HCT116 (cell line): ENCODE results near the gene ACSBG1. TPM values are rescaled to one million over a fixed set of nuclear protein-coding genes. Genes with fewer than 3 reads are reported as not detected.

ENCODE experiments used
- ATAC-seq: fragments of 200-7000 bp; cut with Tn5 transposase; 2 replicates; pipeline ENCODE4 v1.9.1; 2020; ENCODE audit warnings: mild to moderate bottlenecking, moderate library complexity
- BruUV-seq: library from RNA; stranded (reverse); fragments of 400-500 nt; replicated peaks from 2 replicates; lab custom pipeline; 2021; lab: Mats Ljungman, UMichigan
- CTCF ChIA-PET: fragments of 300-600 bp; sonication (Branson Sonifier 250); formaldehyde crosslinking; loops from one replicate; lab custom pipeline; 2021; ENCODE audit warnings: antibody characterized with exemption; lab: Charles Lee
- POLR2A ChIA-PET: fragments of 300-600, 350-600 bp; sonication (Branson Sonifier 250); formaldehyde crosslinking; loops from one replicate; lab custom pipeline; 2021; ENCODE audit warnings: antibody characterized with exemption; lab: Charles Lee
- RAD21 ChIA-PET, 2 experiments: fragments of 300-600 bp; sonication (Branson Sonifier 250); formaldehyde crosslinking; loops; one replicate each; lab custom pipeline; 2023; ENCODE audit warnings: low total read pairs in 2 of 2; ENCODE audit not compliant: uncharacterized antibody in 2 of 2, unreplicated experiment in 2 of 2, low non-redundant PET in 1 of 2; lab: Charles Lee
- DNase-seq: peaks from one replicate; pipeline ENCODE4 v3.0.0-alpha.2; 2010; ENCODE audit warnings: low read depth, low spot score
- H2AFZ ChIP-seq: fragments of 200-600 bp; shearing (Covaris generic), sonication (generic); 2 replicates; pipeline ENCODE4 v1.6.1; 2017; ENCODE audit warnings: low read depth, mixed run types, mixed read lengths, antibody characterized with exemption, low read length; ENCODE audit not compliant: poor library complexity, severe bottlenecking
- H3K27ac ChIP-seq: 2 replicates; pipeline ENCODE4 v1.5.1; 2012; ENCODE audit warnings: low read depth, low read length
- H3K27me3 ChIP-seq: fragments of 200-600 bp; sonication (generic); 2 replicates; pipeline ENCODE4 v1.6.1; 2016; ENCODE audit warnings: mixed run types, low read length, mixed read lengths; ENCODE audit not compliant: insufficient read depth
- H3K36me3 ChIP-seq, 2 experiments: fragments of 200-500 bp in 1 of 2; fragments of 200-600 bp in 1 of 2; sonication (Bioruptor generic) in 1 of 2; sonication (generic) in 1 of 2; 2 replicates each; pipeline versions ENCODE4 v1.5.1 to v1.6.1; 2014 to 2016; ENCODE audit warnings: low read length in 2 of 2, inconsistent platforms in 1 of 2, mixed read lengths in 1 of 2, mixed run types in 1 of 2; ENCODE audit not compliant: insufficient read depth in 2 of 2, control insufficient read depth in 1 of 2
- H3K4me1 ChIP-seq, 2 experiments: fragments of 200-600 bp in 1 of 2; sonication (generic) in 1 of 2; 2 replicates each; pipeline versions ENCODE4 v1.5.1 to v1.6.1; 2012 to 2017; ENCODE audit warnings: low read length in 2 of 2, inconsistent platforms in 1 of 2, mild to moderate bottlenecking in 1 of 2, mixed read lengths in 1 of 2, mixed run types in 1 of 2, moderate library complexity in 1 of 2; ENCODE audit not compliant: insufficient read depth in 2 of 2, control insufficient read depth in 1 of 2
- H3K4me2 ChIP-seq: fragments of 200-600 bp; sonication (generic); 2 replicates; pipeline ENCODE4 v1.6.1; 2017; ENCODE audit warnings: mixed run types, low read length, mixed read lengths
- H3K4me3 ChIP-seq, 2 experiments: fragments of 200-600 bp in 1 of 2; sonication (generic) in 1 of 2; replicated peaks in 1 of 2; 2 replicates each; pipeline ENCODE4 v1.5.1; 2011 to 2016; ENCODE audit warnings: low read length in 2 of 2, control low read depth in 1 of 2, low read depth in 1 of 2, mild to moderate bottlenecking in 1 of 2, mixed read lengths in 1 of 2, mixed run types in 1 of 2
- H3K79me2 ChIP-seq: fragments of 200-600 bp; sonication (generic); 2 replicates; pipeline ENCODE4 v1.6.1; 2017; ENCODE audit warnings: mild to moderate bottlenecking, mixed run types, low read length, moderate library complexity, mixed read lengths; ENCODE audit not compliant: insufficient read depth
- H3K9ac ChIP-seq: fragments of 200-600 bp; sonication (generic); 2 replicates; pipeline ENCODE4 v1.6.1; 2016; ENCODE audit warnings: low read length, mixed read lengths
- H3K9me2 ChIP-seq: fragments of 200-600 bp; sonication (generic), shearing (Covaris generic); 2 replicates; pipeline ENCODE4 v1.6.1; 2017; ENCODE audit warnings: mixed run types, mild to moderate bottlenecking, moderate library complexity; ENCODE audit not compliant: insufficient read depth
- H3K9me3 ChIP-seq, 2 experiments: fragments of 200-500 bp in 1 of 2; fragments of 200-600 bp in 1 of 2; sonication (Bioruptor generic) in 1 of 2; sonication (generic) in 1 of 2; 2 replicates each; pipeline ENCODE4 v1.6.1; 2014 to 2017; ENCODE audit warnings: low read length in 2 of 2, mixed read lengths in 2 of 2, inconsistent platforms in 1 of 2, low read depth in 1 of 2, mild to moderate bottlenecking in 1 of 2, mixed run types in 1 of 2, moderate library complexity in 1 of 2; ENCODE audit not compliant: control insufficient read depth in 1 of 2, insufficient read depth in 1 of 2
- H4K20me1 ChIP-seq: fragments of 200-600 bp; sonication (generic), shearing (Covaris generic); 2 replicates; pipeline ENCODE4 v1.6.1; 2017; ENCODE audit warnings: mixed run types, mild to moderate bottlenecking, moderate library complexity; ENCODE audit not compliant: insufficient read depth
- ATF3 ChIP-seq: IDR thresholded peaks from 2 replicates; pipeline ENCODE4 v1.6.1; 2012
- CBX3 ChIP-seq: IDR thresholded peaks from 2 replicates; pipeline ENCODE4 v1.6.1; 2012; ENCODE audit warnings: low read depth
- CTCF ChIP-seq, 3 experiments: fragments of 200-600 bp in 1 of 3; sonication (generic) in 1 of 3; IDR thresholded peaks in 2 of 3; conservative IDR thresholded peaks in 1 of 3; 2 replicates each; pipeline ENCODE4 v1.5.1; 2012 to 2017; ENCODE audit warnings: low read depth in 2 of 3, low read length in 2 of 3, antibody characterized with exemption in 1 of 3, borderline replicate concordance in 1 of 3, control low read depth in 1 of 3, mild to moderate bottlenecking in 1 of 3, mixed read lengths in 1 of 3, mixed run types in 1 of 3, moderate library complexity in 1 of 3; ENCODE audit not compliant: insufficient read depth in 1 of 3
- EZH2 ChIP-seq: fragments of 200-600 bp; sonication (generic); IDR thresholded peaks from 2 replicates; pipeline ENCODE4 v1.6.1; 2017; ENCODE audit warnings: antibody characterized with exemption, mixed run types
- EZH2phosphoT487 ChIP-seq: fragments of 200-600 bp; IDR thresholded peaks from 2 replicates; pipeline ENCODE4 v1.6.1; 2018; ENCODE audit warnings: antibody characterized with exemption, borderline replicate concordance
- JUND ChIP-seq: IDR thresholded peaks from 2 replicates; pipeline ENCODE4 v1.6.1; 2012
- MAX ChIP-seq: IDR thresholded peaks from 2 replicates; pipeline ENCODE4 v1.6.1; 2012
- POLR2AphosphoS5 ChIP-seq: IDR thresholded peaks from 2 replicates; pipeline ENCODE4 v1.6.1; 2011; ENCODE audit warnings: mild to moderate bottlenecking, low read depth, low read length, moderate library complexity
- RAD21 ChIP-seq: IDR thresholded peaks from 2 replicates; pipeline ENCODE4 v1.6.1; 2012; ENCODE audit warnings: low read depth, mild to moderate bottlenecking
- REST ChIP-seq: IDR thresholded peaks from 2 replicates; pipeline ENCODE4 v1.6.1; 2012; ENCODE audit warnings: low read depth
- SIN3A ChIP-seq: IDR thresholded peaks from 2 replicates; pipeline ENCODE4 v1.6.1; 2012; ENCODE audit warnings: low read depth
- SP1 ChIP-seq: IDR thresholded peaks from 2 replicates; pipeline ENCODE4 v1.6.1; 2012; ENCODE audit warnings: low read depth
- TCF7L2 ChIP-seq: IDR thresholded peaks from 2 replicates; pipeline ENCODE4 v1.7.0; 2011; ENCODE audit warnings: borderline replicate concordance, inconsistent platforms; ENCODE audit not compliant: insufficient read depth, insufficient read length; ENCODE audit errors: extremely low read depth
- YY1 ChIP-seq: IDR thresholded peaks from 2 replicates; pipeline ENCODE4 v1.6.1; 2011; ENCODE audit warnings: low read length, low read depth, moderate library complexity, mild to moderate bottlenecking; ENCODE audit not compliant: insufficient replicate concordance; ENCODE audit errors: extremely low read depth
- ZFX ChIP-seq: fragments of 450-650 bp; IDR thresholded peaks from 2 replicates; pipeline ENCODE4 v1.6.1; 2017
- ZNF274 ChIP-seq: fragments of 200-500 bp; sonication (Bioruptor generic); IDR thresholded peaks from 2 replicates; pipeline ENCODE4 v1.6.1; 2014; ENCODE audit warnings: mild to moderate bottlenecking, low read depth, low read length, inconsistent platforms
- intact Hi-C: fragments of 100-400 bp; cut with micrococcal nuclease; formaldehyde crosslinking; loops from 2 replicates; pipeline ENCODE4 v1.10.0; 2022
- total RNA-seq: library from RNA; stranded (reverse); gene quantifications from one replicate; pipeline ENCODE4 v1.2.1, GENCODE V29; 2021; ENCODE audit not compliant: unreplicated experiment

ACSBG1 gene
- total RNA-seq, 1 experiment from 2014 or later, result 0.71 TPM

GRCh38 chr15:78260489-78260888, 26.1 kb upstream of the ACSBG1 start:
- intact Hi-C loops, result no loop called here
- no peak overlapping the region for H3K4me2 ChIP-seq
- DNase-seq (no peak), ATAC-seq (no peak)
- ChIA-PET RAD21 (no interaction called here), CTCF (no interaction called here), POLR2A (no interaction called here)
- no peaks in the 10 kb centered on the region for H3K9me2 ChIP-seq
- no peak overlapping the region for H2AFZ ChIP-seq
- H3K36me3 ChIP-seq, result no peaks in the 10 kb centered on the region; a peak in 1 of 4 replicates
- TF ChIP-seq SIN3A, result no peak
- no peak for TF ChIP-seq EZH2phosphoT487
- no peak for TF ChIP-seq ZNF274
- TF ChIP-seq RAD21, result no peak
- TF ChIP-seq JUND, result no peak
- TF ChIP-seq SP1, result no peak
- TF ChIP-seq EZH2, result no peak
- no peak for TF ChIP-seq YY1
- no peak for TF ChIP-seq ATF3
- TF ChIP-seq CTCF (IDR thresholded peaks at IDR 0.05 in 2 of 3, conservative IDR thresholded peaks at IDR 0.05 in 1 of 3; ENCODE audit: borderline replicate concordance in 1 of 3, insufficient read depth in 1 of 3, low read depth in 2 of 3, low read length in 2 of 3), result no peak
- no peak for TF ChIP-seq TCF7L2
- TF ChIP-seq POLR2AphosphoS5, result no peak
- TF ChIP-seq MAX, result no peak
- no peak for TF ChIP-seq REST
- TF ChIP-seq CBX3, result no peak
- no peak for TF ChIP-seq ZFX
- H3K9me3 ChIP-seq, result no peaks in the 10 kb centered on the region
- no peak overlapping the region for H3K4me3 ChIP-seq
- peaks cover 6 to 16% of the 10 kb centered on the region in 2 experiments for H3K4me1 ChIP-seq
- H3K27me3 ChIP-seq, result no peaks in the 10 kb centered on the region
- no TSS peak for BruUV-seq
- H4K20me1 ChIP-seq, result no peaks in the 10 kb centered on the region
- no peak overlapping the region for H3K9ac ChIP-seq
- no peak overlapping the region for H3K27ac ChIP-seq
- H3K79me2 ChIP-seq, result peaks cover 9% of the 10 kb centered on the region
